K562 (cell line): ENCODE results near the gene BNC2. TPM values are rescaled to one million over a fixed set of nuclear protein-coding genes. Genes with fewer than 3 reads are reported as not detected.

ENCODE experiments used
- ATAC-seq: fragments of 200-7000 bp; cut with Tn5 transposase; 3 replicates; pipeline ENCODE4 v1.9.1; 2020; ENCODE audit warnings: moderate library complexity
- BruUV-seq: library from RNA; stranded (reverse); fragments of 400-500 nt; replicated peaks from 2 replicates; lab custom pipeline; 2021; lab: Mats Ljungman, UMichigan
- CTCF ChIA-PET: fragments of 300-600 bp; formaldehyde crosslinking; extraction: SDS; loops from one replicate; lab custom pipeline; 2021; ENCODE audit warnings: low intra/inter-chr PET ratio; lab: Yijun Ruan, JAX
- POLR2A ChIA-PET: fragments of 300-600, 350-650 bp; sonication (Branson Sonifier 250); formaldehyde crosslinking; extraction: SDS; loops from one replicate; lab custom pipeline; 2021; ENCODE audit warnings: antibody characterized with exemption, inconsistent platforms; lab: Yijun Ruan, JAX
- DNase-seq, 4 experiments: peaks; one replicate each; pipeline versions ENCODE4 v3.0.0 to v3.0.0-alpha.2; 2011 to 2018; ENCODE audit warnings: low spot score in 3 of 4, mixed read lengths in 3 of 4; ENCODE audit errors: extremely low read depth in 1 of 4
- FAIRE-seq: peaks from 2 replicates; lab custom pipeline; 2011; peaks lifted over from hg19 to GRCh38; lab: Jason Lieb, UNC
- H2AFZ ChIP-seq: 2 replicates; pipeline ENCODE4 v1.6.0; 2011; ENCODE audit warnings: low read depth, low read length, control low read depth, inconsistent platforms
- H3K27ac ChIP-seq: fragments of 200-600 bp; 3 replicates; pipeline ENCODE4 v1.8.0; 2011; ENCODE audit warnings: low read depth, mild to moderate bottlenecking, control low read depth, inconsistent platforms, low read length, moderate library complexity, mixed read lengths; ENCODE audit errors: extremely low read depth
- H3K27me3 ChIP-seq, 2 experiments: fragments of 300-600 bp in 1 of 2; 2 replicates in 1 of 2; 3 replicates in 1 of 2; pipeline versions ENCODE4 v1.6.0 to v1.8.0; 2011; ENCODE audit warnings: inconsistent platforms in 2 of 2, low read length in 2 of 2, mild to moderate bottlenecking in 1 of 2, mixed read lengths in 1 of 2, moderate library complexity in 1 of 2; ENCODE audit not compliant: control insufficient read depth in 2 of 2, insufficient read depth in 2 of 2
- H3K36me3 ChIP-seq: fragments of 300-600 bp; 3 replicates; pipeline ENCODE4 v1.8.0; 2011; ENCODE audit warnings: mild to moderate bottlenecking, low read length, inconsistent platforms; ENCODE audit not compliant: control insufficient read depth, insufficient read depth
- H3K4me1 ChIP-seq, 2 experiments: fragments of 200-600 bp in 1 of 2; replicated peaks in 1 of 2; 2 replicates in 1 of 2; 3 replicates in 1 of 2; pipeline versions ENCODE4 v1.5.1 to v1.8.0; 2011; ENCODE audit warnings: inconsistent platforms in 2 of 2, low read length in 2 of 2, mild to moderate bottlenecking in 1 of 2, mixed read lengths in 1 of 2, moderate library complexity in 1 of 2; ENCODE audit not compliant: control insufficient read depth in 2 of 2, insufficient read depth in 2 of 2
- H3K4me2 ChIP-seq: 2 replicates; pipeline ENCODE4 v1.6.1; 2011; ENCODE audit warnings: low read length, control low read depth, inconsistent platforms, mixed read lengths; ENCODE audit not compliant: insufficient read depth
- H3K4me3 ChIP-seq: fragments of 200-600 bp; sonication (generic), shearing (Covaris generic); 2 replicates; pipeline ENCODE4 v1.5.1; 2016; ENCODE audit warnings: control low read depth, inconsistent platforms
- H3K79me2 ChIP-seq: fragments of 200-600 bp; 3 replicates; pipeline ENCODE4 v1.8.0; 2011; ENCODE audit warnings: low read length, inconsistent platforms; ENCODE audit not compliant: control insufficient read depth, insufficient read depth
- H3K9ac ChIP-seq, 2 experiments: 2 replicates each; pipeline versions ENCODE4 v1.6.0 to v1.6.1; 2011; ENCODE audit warnings: low read depth in 2 of 2, low read length in 2 of 2, control low read depth in 1 of 2, inconsistent platforms in 1 of 2, mild to moderate bottlenecking in 1 of 2, mixed read lengths in 1 of 2; ENCODE audit not compliant: insufficient read depth in 1 of 2
- H3K9me1 ChIP-seq: one replicate; pipeline ENCODE4 v1.6.0; 2011; ENCODE audit warnings: inconsistent platforms, mild to moderate bottlenecking, low read length, moderate library complexity; ENCODE audit not compliant: control insufficient read depth, insufficient read depth
- H3K9me3 ChIP-seq: replicated peaks from 2 replicates; pipeline ENCODE4 v1.5.1; 2011; ENCODE audit warnings: low read depth, low read length, inconsistent platforms; ENCODE audit not compliant: control insufficient read depth, insufficient read depth
- H4K20me1 ChIP-seq: replicated peaks from 2 replicates; pipeline ENCODE4 v1.6.1; 2011; ENCODE audit warnings: low read length, inconsistent platforms, mixed read lengths; ENCODE audit not compliant: control insufficient read depth, insufficient read depth
- DMBX1 ChIP-seq: fragments of 250-450 bp; sonication (Bioruptor Pico); IDR thresholded peaks from 2 replicates; pipeline ENCODE4 v1.8.0; 2022; ENCODE audit warnings: inconsistent platforms, mild to moderate bottlenecking, moderate library complexity, borderline replicate concordance
- KAT2B ChIP-seq: IDR thresholded peaks from one replicate; pipeline ENCODE4 v1.6.1; 2012; ENCODE audit warnings: low read depth, mild to moderate bottlenecking, control low read depth, inconsistent platforms, low read length, moderate library complexity
- NCOA2 ChIP-seq, 2 experiments: fragments of 450-650 bp; IDR thresholded peaks; 2 replicates each; pipeline ENCODE4 v1.6.1; 2018; ENCODE audit warnings: mild to moderate bottlenecking in 2 of 2, moderate library complexity in 1 of 2; ENCODE audit not compliant: partially characterized antibody in 2 of 2
- PRMT5 ChIP-seq: sonication (generic); formaldehyde crosslinking; IDR thresholded peaks from 2 replicates; pipeline ENCODE4 v1.5.0; 2020; ENCODE audit warnings: missing genetic modification reagents
- RHOXF2B ChIP-seq: fragments of 250-450 bp; sonication (Bioruptor Pico); conservative IDR thresholded peaks from 2 replicates; pipeline ENCODE4 v1.5.1; 2021
- SMAD2 ChIP-seq: fragments of 150-350 bp; IDR thresholded peaks from 2 replicates; pipeline ENCODE4 v1.6.1; 2014; ENCODE audit warnings: low read depth, mild to moderate bottlenecking, low read length
- SMARCA4 ChIP-seq: fragments of 450-650 bp; IDR thresholded peaks from 2 replicates; pipeline ENCODE4 v1.6.1; 2016
- SREBF1 ChIP-seq: fragments of 150-350 bp; IDR thresholded peaks from 2 replicates; pipeline ENCODE4 v1.6.1; 2014; ENCODE audit warnings: antibody characterized with exemption, low read depth, low read length, borderline replicate concordance
- ZBTB1 ChIP-seq: sonication (generic); formaldehyde crosslinking; IDR thresholded peaks from 2 replicates; pipeline ENCODE4 v1.8.1; 2023; ENCODE audit warnings: missing genetic modification reagents, low read depth, mild to moderate bottlenecking, borderline replicate concordance
- ZNF445 ChIP-seq: fragments of 250-450 bp; sonication (Bioruptor Pico); IDR thresholded peaks from 2 replicates; pipeline ENCODE4 v1.4.0; 2020; ENCODE audit warnings: low read depth, mild to moderate bottlenecking, moderate library complexity
- ZNF561 ChIP-seq: fragments of 450-650 bp; formaldehyde crosslinking; conservative IDR thresholded peaks from 2 replicates; pipeline ENCODE4 v1.4.0; 2020; ENCODE audit warnings: mild to moderate bottlenecking, moderate library complexity
- ZNF583 ChIP-seq: fragments of 250-450 bp; sonication (Bioruptor Pico); IDR thresholded peaks from 2 replicates; pipeline ENCODE4 v1.4.0; 2020
- ZNF639 ChIP-seq, 2 experiments: fragments of 200-800 bp in 1 of 2; sonication (Bioruptor generic) in 1 of 2; sonication (generic) in 1 of 2; formaldehyde crosslinking in 1 of 2; IDR thresholded peaks in 1 of 2; conservative IDR thresholded peaks in 1 of 2; 2 replicates each; pipeline versions ENCODE4 v1.5.0 to v1.6.1; 2016 to 2020; ENCODE audit warnings: missing compliant biosample characterization in 1 of 2, missing genetic modification characterization in 1 of 2, missing genetic modification reagents in 1 of 2
- ZNF655 ChIP-seq: fragments of 250-450 bp; sonication (Bioruptor Pico); IDR thresholded peaks from 2 replicates; pipeline ENCODE4 v1.5.0; 2021
- ZNF740 ChIP-seq, 3 experiments: fragments of 200-800 bp in 1 of 3; sonication (Bioruptor generic) in 1 of 3; sonication (generic) in 1 of 3; formaldehyde crosslinking in 1 of 3; IDR thresholded peaks; 2 replicates each; pipeline versions ENCODE4 v1.6.1 to v1.8.0; 2016 to 2022; ENCODE audit warnings: mild to moderate bottlenecking in 2 of 3, missing compliant biosample characterization in 2 of 3, missing genetic modification characterization in 2 of 3, missing genetic modification reagents in 1 of 3
- ZNF76 ChIP-seq: fragments of 250-450 bp; sonication (Bioruptor Pico); IDR thresholded peaks from 2 replicates; pipeline ENCODE4 v1.4.0; 2020; ENCODE audit warnings: mild to moderate bottlenecking, moderate library complexity, borderline replicate concordance
- WGBS: fragments of 100-300 bp; shearing (Covaris generic); methylation state at CpG from one replicate; pipeline ENCODE4 v1.1.6; 2016; ENCODE audit warnings: low coverage, mixed read lengths; ENCODE audit not compliant: insufficient coverage; ENCODE audit errors: missing lambda C conversion rate; 5-methylcytosine and 5-hydroxymethylcytosine counted together
- in situ Hi-C: fragments of 300-500 bp; cut with MboI; formaldehyde crosslinking; loops from 4 replicates; pipeline ENCODE4 v1.15.0; 2018; ENCODE audit warnings: inconsistent platforms, mixed read lengths
- intact Hi-C: fragments of 100-400 bp; cut with micrococcal nuclease; formaldehyde crosslinking; loops from 2 replicates; pipeline ENCODE4 v1.14.2; 2022
- polyA plus RNA-seq, 8 experiments: library from polyadenylated mRNA; depleted of rRNA in 4 of 8; stranded (reverse) in 5 of 8; unstranded in 3 of 8; fragments of >200 nt; fragmentation: Nextera tagmentation in 2 of 8; fragmentation: Illumina TruSeq in 1 of 8; extraction: Ambion mirVana in 2 of 8; extraction: Trizol in 1 of 8; gene quantifications; 2 replicates each; pipeline versions ENCODE4 v1.2.1 to v1.2.3, GENCODE V29; 2011 to 2014; ENCODE audit warnings: inconsistent platforms in 1 of 8, missing spikeins in 1 of 8
- total RNA-seq, 7 experiments: library from RNA; depleted of rRNA in 6 of 7; stranded (reverse); fragments of >200 nt in 6 of 7; fragmentation: Illumina TruSeq in 2 of 7; extraction: Trizol in 2 of 7; gene quantifications; 2 replicates each; pipeline versions ENCODE4 v1.2.1 to v1.2.3, GENCODE V29; 2011 to 2021; ENCODE audit warnings: low replicate concordance in 1 of 7

Gene BNC2
- total and polyA plus RNA-seq, 9 of the 15 experiments (the other 6 are each of a cell fraction or from before 2014, with no cell fraction given): not detected

- TF ChIP-seq ZNF639 (CRISPR knock-in tag; conservative IDR thresholded peaks at IDR 0.05 in 1 of 2, IDR thresholded peaks at IDR 0.05 in 1 of 2) (no peak), SREBF1 (no peak), ZNF655 (no peak), SMARCA4 (no peak), ZNF561 (CRISPR knock-in tag) (no peak)
Measured at GRCh38 chr9:16510482-16510881, 360.0 kb downstream of the BNC2 start (continued).

- WGBS: 0% methylated on average over 5 of the region's 5 CpGs
- no peak overlapping the region for H3K4me3 ChIP-seq
- H3K4me2 ChIP-seq: no peak overlapping the region
- in situ Hi-C loops: no loop called here
- no peak overlapping the region for H3K9ac ChIP-seq
- H4K20me1 ChIP-seq: no peaks in the 10 kb centered on the region
- POLR2A ChIA-PET: no interaction called here
- CTCF ChIA-PET: no interaction called here
- BruUV-seq: no TSS peak
- ATAC-seq: no peak
- no peak for DNase-seq
- intact Hi-C loops: no loop called here
- H3K9me3 ChIP-seq: no peaks in the 10 kb centered on the region
- H3K79me2 ChIP-seq: no peaks in the 10 kb centered on the region
- no peaks in the 10 kb centered on the region for H3K27me3 ChIP-seq
- no peak for FAIRE-seq
- no peak overlapping the region for H2AFZ ChIP-seq
- H3K9me1 ChIP-seq: no peaks in the 10 kb centered on the region
- H3K4me1 ChIP-seq: no peaks in the 10 kb centered on the region
- no peaks in the 10 kb centered on the region for H3K36me3 ChIP-seq
- H3K27ac ChIP-seq: no peak overlapping the region
- no peak for TF ChIP-seq KAT2B
- TF ChIP-seq ZBTB1 (CRISPR knock-in tag): no peak
- no peak for TF ChIP-seq SMAD2
- no peak for TF ChIP-seq ZNF740 (CRISPR knock-in tag; IDR thresholded peaks at IDR 0.05)
- TF ChIP-seq ZNF740 (tag; IDR thresholded peaks at IDR 0.05): no peak
- no peak for TF ChIP-seq ZNF583 (CRISPR knock-in tag)
- TF ChIP-seq PRMT5 (CRISPR knock-in tag): no peak
- no peak for TF ChIP-seq ZNF445 (CRISPR knock-in tag)
- TF ChIP-seq ZNF76 (CRISPR knock-in tag): no peak
- no peak for TF ChIP-seq NCOA2 (IDR thresholded peaks at IDR 0.05; ENCODE audit: partially characterized antibody in 2 of 2)
- no peak for TF ChIP-seq RHOXF2B
- no peak for TF ChIP-seq DMBX1
Measured at GRCh38 chr9:16509997-16510396, 360.5 kb downstream of the BNC2 start.
